H1 (cell line): ENCODE data around the gene A4GALT. TPM values are rescaled to one million over a fixed set of nuclear protein-coding genes. Genes with fewer than 3 reads are reported as not detected.

Experiments
- CHD1 ChIP-seq: IDR thresholded peaks from 2 replicates; pipeline ENCODE4 v1.6.1; 2012; ENCODE audit warnings: low read depth, low read length, improper control_type of control experiment
- CTBP2 ChIP-seq: IDR thresholded peaks from 2 replicates; pipeline ENCODE4 v1.7.0; 2011; ENCODE audit warnings: borderline replicate concordance, mild to moderate bottlenecking, moderate library complexity, mixed read lengths, low read length; ENCODE audit not compliant: insufficient read depth, insufficient read length
- GTF2F1 ChIP-seq: IDR thresholded peaks from 2 replicates; pipeline ENCODE4 v1.6.1; 2012; ENCODE audit warnings: low read depth, low read length, improper control_type of control experiment, borderline replicate concordance
- NRF1 ChIP-seq: IDR thresholded peaks from 2 replicates; pipeline ENCODE4 v1.6.1; 2011; ENCODE audit warnings: mild to moderate bottlenecking, low read depth, low read length, improper control_type of control experiment
- RAD21 ChIP-seq, 2 experiments: IDR thresholded peaks in 1 of 2; conservative IDR thresholded peaks in 1 of 2; 2 replicates each; pipeline ENCODE4 v1.6.1; 2011; ENCODE audit warnings: low read depth in 2 of 2, low read length in 2 of 2, improper control_type of control experiment in 1 of 2, inconsistent platforms in 1 of 2, mild to moderate bottlenecking in 1 of 2, moderate library complexity in 1 of 2
- SIX5 ChIP-seq: IDR thresholded peaks from 2 replicates; pipeline ENCODE4 v1.6.1; 2011; ENCODE audit warnings: mild to moderate bottlenecking, low read depth, low read length
- SUZ12 ChIP-seq: fragments of 200-600 bp; sonication (generic); IDR thresholded peaks from 2 replicates; pipeline ENCODE4 v1.6.1; 2012; ENCODE audit warnings: mild to moderate bottlenecking, inconsistent platforms, low read length, moderate library complexity, mixed read lengths
- TBP ChIP-seq: IDR thresholded peaks from 2 replicates; pipeline ENCODE4 v1.6.1; 2011; ENCODE audit warnings: low read depth, low read length, improper control_type of control experiment
- polyA plus RNA-seq, 7 experiments: library from polyadenylated mRNA; depleted of rRNA in 3 of 7; stranded (reverse) in 5 of 7; unstranded in 2 of 7; fragments of >200 nt in 5 of 7; fragments of 200-250 nt in 2 of 7; gene quantifications; 1 replicate in 5 of 7; 2 replicates in 1 of 7; 4 replicates in 1 of 7; pipeline versions ENCODE4 v1.2.1 to v1.2.3, GENCODE V29; 2011 to 2013; ENCODE audit warnings: missing spikeins in 2 of 7, mixed read lengths in 2 of 7
- total RNA-seq: library from RNA; stranded (reverse); fragmentation: NEBNext Ultra II Directional; extraction: Animal tissue kit (Norgen Biotek cat#: 25700); gene quantifications from 2 replicates; pipeline ENCODE4 v1.2.1, GENCODE V29; 2021
- TF ChIP-seq, protein P1 (sequence below): fragments of 300-600 bp; sonication (generic); IDR thresholded peaks from 2 replicates; pipeline ENCODE4 v1.7.1; 2012; ENCODE audit warnings: low read length, moderate library complexity, mild to moderate bottlenecking, inconsistent platforms; ENCODE audit not compliant: insufficient replicate concordance
- TF ChIP-seq, protein P2 (sequence below): IDR thresholded peaks from 2 replicates; pipeline ENCODE4 v1.6.1; 2012; ENCODE audit warnings: inconsistent platforms

A4GALT gene
- total and polyA plus RNA-seq, 2 of the 8 experiments (the other 6 are each of a cell fraction or from before 2014, with no cell fraction given) = 7.2 to 13.8 TPM

DNA sequence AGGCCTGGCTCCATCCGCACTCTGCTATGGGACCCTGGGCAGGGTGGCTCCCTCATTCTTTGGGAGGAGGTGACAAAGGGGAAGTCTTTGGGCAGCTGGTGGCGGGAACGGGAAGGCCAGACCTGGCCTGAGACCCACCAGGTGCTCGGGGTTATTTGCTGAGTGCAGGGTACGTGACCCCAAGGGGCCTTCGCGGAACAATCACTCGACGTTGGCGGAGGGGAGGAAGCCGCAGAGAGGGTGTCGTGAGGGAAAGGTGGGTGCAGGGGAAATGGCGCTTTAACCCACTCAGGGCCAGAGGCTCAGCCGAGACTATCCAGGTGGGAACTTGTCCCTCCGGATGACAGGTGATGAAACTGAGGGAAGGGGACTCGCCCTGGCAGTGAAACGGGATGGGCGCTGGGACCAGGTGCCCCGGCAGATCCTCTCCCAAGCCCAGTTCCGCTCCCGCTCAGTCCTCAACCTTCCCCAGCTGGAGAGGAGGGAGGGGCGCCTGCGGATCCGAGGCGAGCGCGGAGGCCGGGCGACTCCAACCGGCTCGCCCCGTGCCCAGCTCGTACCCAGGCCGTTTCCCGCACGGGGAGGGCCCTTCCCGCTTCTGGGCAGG, 911 bp downstream of the A4GALT start (continued):
- TF ChIP-seq, protein P1, sequence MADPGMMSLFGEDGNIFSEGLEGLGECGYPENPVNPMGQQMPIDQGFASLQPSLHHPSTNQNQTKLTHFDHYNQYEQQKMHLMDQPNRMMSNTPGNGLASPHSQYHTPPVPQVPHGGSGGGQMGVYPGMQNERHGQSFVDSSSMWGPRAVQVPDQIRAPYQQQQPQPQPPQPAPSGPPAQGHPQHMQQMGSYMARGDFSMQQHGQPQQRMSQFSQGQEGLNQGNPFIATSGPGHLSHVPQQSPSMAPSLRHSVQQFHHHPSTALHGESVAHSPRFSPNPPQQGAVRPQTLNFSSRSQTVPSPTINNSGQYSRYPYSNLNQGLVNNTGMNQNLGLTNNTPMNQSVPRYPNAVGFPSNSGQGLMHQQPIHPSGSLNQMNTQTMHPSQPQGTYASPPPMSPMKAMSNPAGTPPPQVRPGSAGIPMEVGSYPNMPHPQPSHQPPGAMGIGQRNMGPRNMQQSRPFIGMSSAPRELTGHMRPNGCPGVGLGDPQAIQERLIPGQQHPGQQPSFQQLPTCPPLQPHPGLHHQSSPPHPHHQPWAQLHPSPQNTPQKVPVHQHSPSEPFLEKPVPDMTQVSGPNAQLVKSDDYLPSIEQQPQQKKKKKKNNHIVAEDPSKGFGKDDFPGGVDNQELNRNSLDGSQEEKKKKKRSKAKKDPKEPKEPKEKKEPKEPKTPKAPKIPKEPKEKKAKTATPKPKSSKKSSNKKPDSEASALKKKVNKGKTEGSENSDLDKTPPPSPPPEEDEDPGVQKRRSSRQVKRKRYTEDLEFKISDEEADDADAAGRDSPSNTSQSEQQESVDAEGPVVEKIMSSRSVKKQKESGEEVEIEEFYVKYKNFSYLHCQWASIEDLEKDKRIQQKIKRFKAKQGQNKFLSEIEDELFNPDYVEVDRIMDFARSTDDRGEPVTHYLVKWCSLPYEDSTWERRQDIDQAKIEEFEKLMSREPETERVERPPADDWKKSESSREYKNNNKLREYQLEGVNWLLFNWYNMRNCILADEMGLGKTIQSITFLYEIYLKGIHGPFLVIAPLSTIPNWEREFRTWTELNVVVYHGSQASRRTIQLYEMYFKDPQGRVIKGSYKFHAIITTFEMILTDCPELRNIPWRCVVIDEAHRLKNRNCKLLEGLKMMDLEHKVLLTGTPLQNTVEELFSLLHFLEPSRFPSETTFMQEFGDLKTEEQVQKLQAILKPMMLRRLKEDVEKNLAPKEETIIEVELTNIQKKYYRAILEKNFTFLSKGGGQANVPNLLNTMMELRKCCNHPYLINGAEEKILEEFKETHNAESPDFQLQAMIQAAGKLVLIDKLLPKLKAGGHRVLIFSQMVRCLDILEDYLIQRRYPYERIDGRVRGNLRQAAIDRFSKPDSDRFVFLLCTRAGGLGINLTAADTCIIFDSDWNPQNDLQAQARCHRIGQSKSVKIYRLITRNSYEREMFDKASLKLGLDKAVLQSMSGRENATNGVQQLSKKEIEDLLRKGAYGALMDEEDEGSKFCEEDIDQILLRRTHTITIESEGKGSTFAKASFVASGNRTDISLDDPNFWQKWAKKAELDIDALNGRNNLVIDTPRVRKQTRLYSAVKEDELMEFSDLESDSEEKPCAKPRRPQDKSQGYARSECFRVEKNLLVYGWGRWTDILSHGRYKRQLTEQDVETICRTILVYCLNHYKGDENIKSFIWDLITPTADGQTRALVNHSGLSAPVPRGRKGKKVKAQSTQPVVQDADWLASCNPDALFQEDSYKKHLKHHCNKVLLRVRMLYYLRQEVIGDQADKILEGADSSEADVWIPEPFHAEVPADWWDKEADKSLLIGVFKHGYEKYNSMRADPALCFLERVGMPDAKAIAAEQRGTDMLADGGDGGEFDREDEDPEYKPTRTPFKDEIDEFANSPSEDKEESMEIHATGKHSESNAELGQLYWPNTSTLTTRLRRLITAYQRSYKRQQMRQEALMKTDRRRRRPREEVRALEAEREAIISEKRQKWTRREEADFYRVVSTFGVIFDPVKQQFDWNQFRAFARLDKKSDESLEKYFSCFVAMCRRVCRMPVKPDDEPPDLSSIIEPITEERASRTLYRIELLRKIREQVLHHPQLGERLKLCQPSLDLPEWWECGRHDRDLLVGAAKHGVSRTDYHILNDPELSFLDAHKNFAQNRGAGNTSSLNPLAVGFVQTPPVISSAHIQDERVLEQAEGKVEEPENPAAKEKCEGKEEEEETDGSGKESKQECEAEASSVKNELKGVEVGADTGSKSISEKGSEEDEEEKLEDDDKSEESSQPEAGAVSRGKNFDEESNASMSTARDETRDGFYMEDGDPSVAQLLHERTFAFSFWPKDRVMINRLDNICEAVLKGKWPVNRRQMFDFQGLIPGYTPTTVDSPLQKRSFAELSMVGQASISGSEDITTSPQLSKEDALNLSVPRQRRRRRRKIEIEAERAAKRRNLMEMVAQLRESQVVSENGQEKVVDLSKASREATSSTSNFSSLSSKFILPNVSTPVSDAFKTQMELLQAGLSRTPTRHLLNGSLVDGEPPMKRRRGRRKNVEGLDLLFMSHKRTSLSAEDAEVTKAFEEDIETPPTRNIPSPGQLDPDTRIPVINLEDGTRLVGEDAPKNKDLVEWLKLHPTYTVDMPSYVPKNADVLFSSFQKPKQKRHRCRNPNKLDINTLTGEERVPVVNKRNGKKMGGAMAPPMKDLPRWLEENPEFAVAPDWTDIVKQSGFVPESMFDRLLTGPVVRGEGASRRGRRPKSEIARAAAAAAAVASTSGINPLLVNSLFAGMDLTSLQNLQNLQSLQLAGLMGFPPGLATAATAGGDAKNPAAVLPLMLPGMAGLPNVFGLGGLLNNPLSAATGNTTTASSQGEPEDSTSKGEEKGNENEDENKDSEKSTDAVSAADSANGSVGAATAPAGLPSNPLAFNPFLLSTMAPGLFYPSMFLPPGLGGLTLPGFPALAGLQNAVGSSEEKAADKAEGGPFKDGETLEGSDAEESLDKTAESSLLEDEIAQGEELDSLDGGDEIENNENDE = no peak
- no peak for TF ChIP-seq NRF1
- no peak for TF ChIP-seq RAD21 (IDR thresholded peaks at IDR 0.05 in 1 of 2, conservative IDR thresholded peaks at IDR 0.05 in 1 of 2; ENCODE audit: low read depth in 2 of 2, low read length in 2 of 2)
- no peak for TF ChIP-seq CHD1
- TF ChIP-seq, protein P2, sequence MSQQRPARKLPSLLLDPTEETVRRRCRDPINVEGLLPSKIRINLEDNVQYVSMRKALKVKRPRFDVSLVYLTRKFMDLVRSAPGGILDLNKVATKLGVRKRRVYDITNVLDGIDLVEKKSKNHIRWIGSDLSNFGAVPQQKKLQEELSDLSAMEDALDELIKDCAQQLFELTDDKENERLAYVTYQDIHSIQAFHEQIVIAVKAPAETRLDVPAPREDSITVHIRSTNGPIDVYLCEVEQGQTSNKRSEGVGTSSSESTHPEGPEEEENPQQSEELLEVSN = peak; percentile 47
- TF ChIP-seq SUZ12 = peak; percentile 50
- peak; percentile 70 for TF ChIP-seq CTBP2
- peak; percentile 43; the same call in 1 of the 2 replicates for TF ChIP-seq TBP
- TF ChIP-seq GTF2F1 = no peak
- TF ChIP-seq SIX5 = no peak
